ENCODE results near the gene COX6B2.

COX6B2 gene

GRCh38 chr19:55372316-55373081 lies 18.0 kb upstream of the COX6B2 start:
- Mint-ChIP-seq H3K27ac (no peak overlapping the region), H3K4me3 (no peak overlapping the region), H3K36me3 (no peaks in the 10 kb centered on the region), H3K9me3 (no peaks in the 10 kb centered on the region), H3K4me1 (peaks cover 14% of the 10 kb centered on the region)
- DNase-seq (ENCODE audit: low spot score in 2 of 2) (no peak), ATAC-seq (peak; percentile 62)

- Mint-ChIP-seq H3K4me3 (peak within 1 kb of the TSS; percentile 74), H3K27ac (peak within 1 kb of the TSS; percentile 63)
- no peak for DNase-seq (ENCODE audit: low spot score in 2 of 2)
Observed at GRCh38 chr19:55370305-55370988, 15.9 kb upstream of the COX6B2 start, which contains the start of gene IL11. Gene IL11, minus strand, starts transcription at chr19:55370463. Its CDS starts 153 bp downstream, at chr19:55370310.

GRCh38 chr19:55369653-55370304 lies 15.3 kb upstream of the COX6B2 start:
- peak in 1 of 2 donors; percentile 36 for DNase-seq (ENCODE audit: low spot score in 2 of 2)
- ATAC-seq = peak; percentile 78
- peak overlapping the region; percentile 63 for H3K27ac Mint-ChIP-seq

More at GRCh38 chr19:55370305-55370988, 15.9 kb upstream of the COX6B2 start, which contains the start of gene IL11:
- no peaks in the 10 kb centered on the region for H3K36me3 Mint-ChIP-seq
- peaks cover 14% of the 10 kb centered on the region for H3K4me1 Mint-ChIP-seq
- no peak for ATAC-seq
- H3K9me3 Mint-ChIP-seq = no peaks in the 10 kb centered on the region

GRCh38 chr19:55368701-55369563 lies 14.4 kb upstream of the COX6B2 start:
- H3K4me1 Mint-ChIP-seq = peaks cover 12% of the 10 kb centered on the region
- H3K36me3 Mint-ChIP-seq = no peaks in the 10 kb centered on the region
- H3K4me3 Mint-ChIP-seq = peak overlapping the region; percentile 74
- peak in 1 of 2 donors; percentile 39 for DNase-seq (ENCODE audit: low spot score in 2 of 2)
- ATAC-seq = peak; percentile 58
- H3K27ac Mint-ChIP-seq = no peak overlapping the region
- H3K9me3 Mint-ChIP-seq = no peaks in the 10 kb centered on the region

More at GRCh38 chr19:55369653-55370304, 15.3 kb upstream of the COX6B2 start:
- no peaks in the 10 kb centered on the region for H3K36me3 Mint-ChIP-seq
- no peaks in the 10 kb centered on the region for H3K9me3 Mint-ChIP-seq
- peaks cover 14% of the 10 kb centered on the region for H3K4me1 Mint-ChIP-seq
- peak overlapping the region; percentile 74 for H3K4me3 Mint-ChIP-seq

- H3K4me3 Mint-ChIP-seq = no peak overlapping the region
- ATAC-seq = no peak
- no peak for DNase-seq (ENCODE audit: low spot score in 2 of 2)
- no peak overlapping the region for H3K27ac Mint-ChIP-seq
- H3K9me3 Mint-ChIP-seq = no peaks in the 10 kb centered on the region
- H3K36me3 Mint-ChIP-seq = no peaks in the 10 kb centered on the region
- peaks cover 7% of the 10 kb centered on the region for H3K4me1 Mint-ChIP-seq
Observed at GRCh38 chr19:55368106-55368505, 13.6 kb upstream of the COX6B2 start.

- no peaks in the 10 kb centered on the region for H3K9me3 Mint-ChIP-seq
- no peak overlapping the region for H3K4me3 Mint-ChIP-seq
- no peak for DNase-seq (ENCODE audit: low spot score in 2 of 2)
- ATAC-seq = no peak
- H3K27ac Mint-ChIP-seq = no peak overlapping the region
- no peaks in the 10 kb centered on the region for H3K36me3 Mint-ChIP-seq
- H3K4me1 Mint-ChIP-seq = peaks cover 7% of the 10 kb centered on the region
Observed at GRCh38 chr19:55366790-55367189, 12.3 kb upstream of the COX6B2 start.

- ATAC-seq (no peak), DNase-seq (ENCODE audit: low spot score in 2 of 2) (no peak)
- no peaks in the 10 kb centered on the region for H3K36me3 Mint-ChIP-seq
- no peaks in the 10 kb centered on the region for H3K9me3 Mint-ChIP-seq
- H3K4me1 Mint-ChIP-seq = peaks cover 7% of the 10 kb centered on the region
- H3K27ac Mint-ChIP-seq = no peak overlapping the region
- no peak overlapping the region for H3K4me3 Mint-ChIP-seq
Observed at GRCh38 chr19:55365964-55366363, 11.4 kb upstream of the COX6B2 start.

- ATAC-seq (no peak), DNase-seq (ENCODE audit: low spot score in 2 of 2) (no peak)
- no peaks in the 10 kb centered on the region for H3K9me3 Mint-ChIP-seq
- H3K4me1 Mint-ChIP-seq = peaks cover 7% of the 10 kb centered on the region
- no peak overlapping the region for H3K4me3 Mint-ChIP-seq
- no peak overlapping the region for H3K27ac Mint-ChIP-seq
- no peaks in the 10 kb centered on the region for H3K36me3 Mint-ChIP-seq
Observed at GRCh38 chr19:55365245-55365644, 10.7 kb upstream of the COX6B2 start.

- Mint-ChIP-seq H3K4me3 (no peak within 1 kb of the TSS), H3K36me3 (no peaks in the 10 kb centered on the region), H3K27ac (no peak within 1 kb of the TSS), H3K4me1 (no peaks in the 10 kb centered on the region), H3K9me3 (no peaks in the 10 kb centered on the region)
- DNase-seq (ENCODE audit: low spot score in 2 of 2) (no peak), ATAC-seq (no peak)
Observed at GRCh38 chr19:55362990-55363716, 8.6 kb upstream of the COX6B2 start, which contains the start of gene GARIN5B. Gene GARIN5B, minus strand, starts transcription at chr19:55363260. Its CDS starts 194 bp downstream, at chr19:55363066.

GRCh38 chr19:55362174-55362989 lies 7.9 kb upstream of the COX6B2 start:
- Mint-ChIP-seq H3K36me3 (no peaks in the 10 kb centered on the region), H3K9me3 (no peaks in the 10 kb centered on the region), H3K27ac (no peak overlapping the region), H3K4me1 (no peaks in the 10 kb centered on the region), H3K4me3 (no peak overlapping the region)
- ATAC-seq (no peak), DNase-seq (ENCODE audit: low spot score in 2 of 2) (no peak)

- H3K4me1 Mint-ChIP-seq = no peaks in the 10 kb centered on the region
- ATAC-seq (no peak), DNase-seq (ENCODE audit: low spot score in 2 of 2) (no peak)
- H3K4me3 Mint-ChIP-seq = no peak overlapping the region
- no peaks in the 10 kb centered on the region for H3K9me3 Mint-ChIP-seq
- H3K27ac Mint-ChIP-seq = no peak overlapping the region
- H3K36me3 Mint-ChIP-seq = no peaks in the 10 kb centered on the region
Observed at GRCh38 chr19:55360902-55361301, 6.4 kb upstream of the COX6B2 start.

GRCh38 chr19:55358943-55359908 lies 4.7 kb upstream of the COX6B2 start:
- Mint-ChIP-seq H3K4me3 (no peak overlapping the region), H3K9me3 (no peaks in the 10 kb centered on the region), H3K27ac (no peak overlapping the region)

GRCh38 chr19:55358493-55358892 lies 4.0 kb upstream of the COX6B2 start:
- no peaks in the 10 kb centered on the region for H3K36me3 Mint-ChIP-seq
- no peak overlapping the region for H3K27ac Mint-ChIP-seq
- DNase-seq (ENCODE audit: low spot score in 2 of 2) (no peak), ATAC-seq (no peak)
- H3K4me3 Mint-ChIP-seq = no peak overlapping the region
- peaks cover 7% of the 10 kb centered on the region for H3K4me1 Mint-ChIP-seq
- H3K9me3 Mint-ChIP-seq = no peaks in the 10 kb centered on the region

More at GRCh38 chr19:55358943-55359908, 4.7 kb upstream of the COX6B2 start:
- DNase-seq (ENCODE audit: low spot score in 2 of 2) (no peak), ATAC-seq (no peak)
- Mint-ChIP-seq H3K36me3 (no peaks in the 10 kb centered on the region), H3K4me1 (no peaks in the 10 kb centered on the region)
